Progenitor cell of endocrine pancreas (in vitro differentiated cells): Measurements from ENCODE around the gene KSR1. TPM values are rescaled to one million over a fixed set of nuclear protein-coding genes. Genes with fewer than 3 reads are reported as not detected.
A peak's percentile ranks its signal among the peaks of the same experiment; 100 is the strongest.

ENCODE experiments used
- DNase-seq: peaks from one replicate; pipeline ENCODE4 v3.0.0; 2021; ENCODE audit warnings: low spot score; ENCODE audit not compliant: unreplicated experiment
- H3K27ac Mint-ChIP-seq: 2 replicates; pipeline ENCODE4 v1.8.0; 2021; ENCODE audit warnings: mild to moderate bottlenecking, moderate library complexity, mixed read lengths
- H3K27me3 Mint-ChIP-seq: 2 replicates; pipeline ENCODE4 v1.8.0; 2021; ENCODE audit warnings: mixed read lengths
- H3K36me3 Mint-ChIP-seq: 2 replicates; pipeline ENCODE4 v1.8.0; 2022; ENCODE audit warnings: mixed read lengths; ENCODE audit not compliant: insufficient read depth
- H3K4me1 Mint-ChIP-seq: 2 replicates; pipeline ENCODE4 v1.8.0; 2021; ENCODE audit warnings: low read depth, mixed read lengths
- H3K4me3 Mint-ChIP-seq: 2 replicates; pipeline ENCODE4 v1.8.0; 2021; ENCODE audit warnings: low read depth, mild to moderate bottlenecking, moderate library complexity, mixed read lengths
- H3K9me3 Mint-ChIP-seq: 2 replicates; pipeline ENCODE4 v1.8.0; 2021; ENCODE audit warnings: low read depth, mixed read lengths
- CTCF ChIP-seq: fragments of 200-600 bp; sonication (generic); IDR thresholded peaks from one replicate; pipeline ENCODE4 v1.5.0; 2021; ENCODE audit warnings: antibody characterized with exemption, mild to moderate bottlenecking; ENCODE audit not compliant: unreplicated experiment
- total RNA-seq: library from RNA; stranded (reverse); gene quantifications from 2 replicates; pipeline ENCODE4 v1.2.1, GENCODE V29; 2021

Gene KSR1
- total RNA-seq, 1 donor from 2014 or later, result 70.1 TPM

GRCh38 chr17:27533874-27534815, 77.9 kb downstream of the KSR1 start:
- no peaks in the 10 kb centered on the region for H3K27me3 Mint-ChIP-seq
- no peak for TF ChIP-seq CTCF
- H3K4me1 Mint-ChIP-seq, result peaks cover 45% of the 10 kb centered on the region
- no peak overlapping the region for H3K4me3 Mint-ChIP-seq
- no peak for DNase-seq
- H3K27ac Mint-ChIP-seq, result no peak overlapping the region
- no peaks in the 10 kb centered on the region for H3K9me3 Mint-ChIP-seq
- H3K36me3 Mint-ChIP-seq, result no peaks in the 10 kb centered on the region

- Mint-ChIP-seq H3K9me3 (no peaks in the 10 kb centered on the region), H3K27ac (peak overlapping the region; percentile 34)
These were observed 79.1 kb downstream of the KSR1 start for GRCh38 chr17:27535178-27535928.

GRCh38 chr17:27535975-27536374, 79.7 kb downstream of the KSR1 start:
- Mint-ChIP-seq H3K27me3 (no peaks in the 10 kb centered on the region), H3K4me3 (no peak overlapping the region), H3K4me1 (peaks cover 41% of the 10 kb centered on the region), H3K36me3 (no peaks in the 10 kb centered on the region), H3K27ac (peak overlapping the region; percentile 2), H3K9me3 (no peaks in the 10 kb centered on the region)
- no peak for DNase-seq
- TF ChIP-seq CTCF, result no peak

More at GRCh38 chr17:27535178-27535928, 79.1 kb downstream of the KSR1 start:
- no peaks in the 10 kb centered on the region for H3K27me3 Mint-ChIP-seq
- no peaks in the 10 kb centered on the region for H3K36me3 Mint-ChIP-seq
- H3K4me3 Mint-ChIP-seq, result no peak overlapping the region
- TF ChIP-seq CTCF, result no peak
- DNase-seq, result no peak
- peaks cover 43% of the 10 kb centered on the region for H3K4me1 Mint-ChIP-seq

- Mint-ChIP-seq H3K4me1 (peaks cover 38% of the 10 kb centered on the region), H3K36me3 (no peaks in the 10 kb centered on the region), H3K27ac (no peak overlapping the region), H3K4me3 (no peak overlapping the region), H3K9me3 (no peaks in the 10 kb centered on the region), H3K27me3 (no peaks in the 10 kb centered on the region)
- no peak for TF ChIP-seq CTCF
- DNase-seq, result no peak
These were observed 80.5 kb downstream of the KSR1 start for GRCh38 chr17:27536781-27537180.

- Mint-ChIP-seq H3K4me1 (peaks cover 38% of the 10 kb centered on the region), H3K9me3 (no peaks in the 10 kb centered on the region), H3K4me3 (no peak overlapping the region), H3K27me3 (no peaks in the 10 kb centered on the region), H3K27ac (no peak overlapping the region), H3K36me3 (no peaks in the 10 kb centered on the region)
- TF ChIP-seq CTCF, result no peak
- DNase-seq, result no peak
These were observed 82.1 kb downstream of the KSR1 start for GRCh38 chr17:27538156-27538955.
